ENCODE results near the gene DCLK1. TPM values are rescaled to one million over a fixed set of nuclear protein-coding genes. Genes with fewer than 3 reads are reported as not detected.

The DCLK1 gene
- total RNA-seq, 1 donor from 2014 or later = not detected

- no peak overlapping the region for H3K4me3 Mint-ChIP-seq
- H3K27ac Mint-ChIP-seq = no peak overlapping the region
- POLR2A ChIA-PET = no interaction called here
- DNase-seq = no peak
- intact Hi-C loops (cut with micrococcal nuclease) = no loop called here
- H3K27me3 Mint-ChIP-seq = no peaks in the 10 kb centered on the region
- ATAC-seq (ENCODE audit: low read depth) = no peak
- H3K36me3 Mint-ChIP-seq (ENCODE audit: low read depth) = no peaks in the 10 kb centered on the region
- no peaks in the 10 kb centered on the region for H3K4me1 Mint-ChIP-seq
- no peaks in the 10 kb centered on the region for H3K9me3 Mint-ChIP-seq
- no peak for TF ChIP-seq CTCF (IDR thresholded peaks at IDR 0.05)
- CTCF ChIA-PET = no interaction called here
Measured at GRCh38 chr13:36057041-36057440, 74.1 kb downstream of the DCLK1 start.

GRCh38 chr13:36055366-36055765 is 75.8 kb downstream of the DCLK1 start:
- Mint-ChIP-seq H3K4me3 (no peak overlapping the region), H3K27ac (no peak overlapping the region), H3K36me3 (ENCODE audit: low read depth) (no peaks in the 10 kb centered on the region), H3K27me3 (no peaks in the 10 kb centered on the region), H3K4me1 (no peaks in the 10 kb centered on the region), H3K9me3 (no peaks in the 10 kb centered on the region)
- TF ChIP-seq CTCF (IDR thresholded peaks at IDR 0.05) = no peak
- POLR2A ChIA-PET = no interaction called here
- CTCF ChIA-PET = no interaction called here
- ATAC-seq (ENCODE audit: low read depth) (no peak), DNase-seq (no peak)
- intact Hi-C loops (cut with micrococcal nuclease) = no loop called here

- no peak for ATAC-seq (ENCODE audit: low read depth)
- ChIA-PET POLR2A (no interaction called here), CTCF (no interaction called here)
- no peak for DNase-seq
- Mint-ChIP-seq H3K9me3 (no peaks in the 10 kb centered on the region), H3K4me3 (no peak overlapping the region), H3K27me3 (no peaks in the 10 kb centered on the region), H3K4me1 (no peaks in the 10 kb centered on the region), H3K27ac (no peak overlapping the region), H3K36me3 (ENCODE audit: low read depth) (no peaks in the 10 kb centered on the region)
- intact Hi-C loops (cut with micrococcal nuclease) = no loop called here
- no peak for TF ChIP-seq CTCF (IDR thresholded peaks at IDR 0.05)
Measured at GRCh38 chr13:36054041-36054440, 77.1 kb downstream of the DCLK1 start.

GRCh38 chr13:36051082-36051481 is 80.1 kb downstream of the DCLK1 start:
- H3K4me3 Mint-ChIP-seq = no peak overlapping the region
- no peaks in the 10 kb centered on the region for H3K4me1 Mint-ChIP-seq
- ChIA-PET CTCF (no interaction called here), POLR2A (no interaction called here)
- ATAC-seq (ENCODE audit: low read depth) (no peak), DNase-seq (no peak)
- H3K27ac Mint-ChIP-seq = no peak overlapping the region
- H3K9me3 Mint-ChIP-seq = no peaks in the 10 kb centered on the region
- no peaks in the 10 kb centered on the region for H3K36me3 Mint-ChIP-seq (ENCODE audit: low read depth)
- intact Hi-C loops (cut with micrococcal nuclease) = no loop called here
- no peaks in the 10 kb centered on the region for H3K27me3 Mint-ChIP-seq
- no peak for TF ChIP-seq CTCF (IDR thresholded peaks at IDR 0.05)

- no peak for TF ChIP-seq CTCF (IDR thresholded peaks at IDR 0.05)
- no peak for ATAC-seq (ENCODE audit: low read depth)
- CTCF ChIA-PET = no interaction called here
- no peaks in the 10 kb centered on the region for H3K27me3 Mint-ChIP-seq
- no peak overlapping the region for H3K27ac Mint-ChIP-seq
- no peaks in the 10 kb centered on the region for H3K36me3 Mint-ChIP-seq (ENCODE audit: low read depth)
- POLR2A ChIA-PET = no interaction called here
- no peak for DNase-seq
- H3K4me1 Mint-ChIP-seq = no peaks in the 10 kb centered on the region
- no peaks in the 10 kb centered on the region for H3K9me3 Mint-ChIP-seq
- H3K4me3 Mint-ChIP-seq = no peak overlapping the region
- intact Hi-C loops (cut with micrococcal nuclease) = no loop called here
Measured at GRCh38 chr13:36046672-36047071, 84.5 kb downstream of the DCLK1 start.

Measured in activated B cell treated with CpG ODN at 0.5 μM for 24 hours (primary cell).